GM19463 (cell line): ENCODE measurements around the gene MORC2.

Experiments
- ATAC-seq: cut with Tn5 transposase; IDR thresholded peaks from one replicate; pipeline ENCODE4 v1.9.1; 2021; ENCODE audit warnings: mild to moderate bottlenecking, moderate library complexity; ENCODE audit not compliant: unreplicated experiment

MORC2 gene

DNA sequence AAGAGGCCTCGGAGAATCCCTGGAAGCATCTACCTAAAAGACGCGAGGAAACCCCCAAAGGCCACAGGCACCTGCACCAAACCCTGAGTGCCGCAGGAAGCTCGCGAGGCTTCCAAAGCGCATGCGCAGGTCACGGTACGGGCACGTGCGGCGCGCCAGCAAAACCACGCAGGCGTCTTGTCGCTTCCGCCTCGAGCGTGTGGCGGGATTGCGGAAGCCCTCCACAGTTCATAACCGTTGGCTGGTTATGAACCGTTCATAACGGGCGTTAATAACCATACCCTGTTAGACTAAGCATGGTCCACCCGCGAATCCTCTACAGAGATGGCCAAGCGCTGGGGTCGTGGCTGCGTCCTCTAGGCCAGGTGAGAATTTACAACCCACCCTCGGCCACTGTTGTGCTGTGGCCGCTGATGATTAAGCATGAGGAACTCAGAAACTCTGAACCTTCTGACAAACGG, 46.4 kb downstream of the MORC2 start:
- no peak for ATAC-seq

- no peak for ATAC-seq
These were observed 47.5 kb downstream of the MORC2 start for GRCh38 chr22:30921108-30921507.

DNA sequence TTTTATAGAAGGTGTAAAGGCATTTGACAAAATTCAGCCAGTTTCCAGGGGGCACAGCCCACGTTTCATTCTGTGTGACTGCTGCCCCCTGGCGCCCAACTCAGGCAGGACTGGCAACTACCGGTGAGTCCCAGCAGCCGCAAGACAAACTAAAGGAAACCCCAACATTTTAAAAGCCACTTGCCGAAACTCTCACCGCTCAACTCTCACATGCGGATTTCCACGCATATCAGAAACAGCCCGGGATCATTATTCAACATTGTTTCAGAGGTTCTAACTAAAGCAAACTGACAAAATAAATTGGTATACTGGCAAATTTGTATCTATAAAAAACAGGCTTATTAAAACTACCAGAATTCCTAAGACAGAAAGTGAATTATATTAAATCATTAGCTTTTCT, 48.2 kb downstream of the MORC2 start:
- ATAC-seq, result no peak

DNA sequence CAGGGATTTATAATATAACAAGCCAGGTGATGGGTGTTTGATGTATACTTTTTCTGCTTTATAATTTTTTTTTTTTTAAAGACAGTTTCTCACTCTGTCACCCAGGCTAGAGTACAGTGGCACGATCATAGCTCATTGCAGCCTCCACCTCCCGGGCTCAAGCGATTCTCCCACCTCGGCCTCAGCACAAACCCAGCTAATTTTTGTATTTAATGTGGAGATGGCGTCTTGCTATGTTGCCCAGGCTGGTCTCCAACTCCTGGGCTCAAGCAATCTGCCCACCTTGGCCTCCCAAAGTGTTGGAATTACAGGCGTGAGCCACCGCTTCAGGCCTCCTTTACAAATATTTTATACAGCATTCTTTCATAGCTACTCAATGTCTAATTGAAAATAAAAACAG, 48.6 kb downstream of the MORC2 start:
- no peak for ATAC-seq

DNA sequence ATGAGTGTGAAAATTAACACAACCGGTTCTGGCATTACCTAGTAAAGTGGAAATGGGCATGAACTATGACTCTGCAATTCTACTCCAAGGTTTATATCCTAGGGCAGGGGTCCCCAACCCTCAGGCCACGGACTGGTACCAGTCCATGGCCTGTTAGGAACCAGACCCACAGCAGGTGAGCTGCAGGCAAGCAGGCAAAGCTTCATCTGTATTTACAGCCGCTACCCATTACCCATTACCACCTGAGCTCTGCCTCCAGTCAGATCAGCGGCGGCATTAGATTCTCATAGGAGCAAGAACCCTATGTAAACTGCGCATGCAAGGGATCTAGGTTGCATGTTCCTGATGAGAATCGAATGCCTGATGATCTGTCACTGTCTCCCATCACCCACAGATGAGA, 49.8 kb downstream of the MORC2 start:
- ATAC-seq, result no peak

- no peak for ATAC-seq
These were observed 58.2 kb downstream of the MORC2 start for GRCh38 chr22:30910358-30910757.

DNA sequence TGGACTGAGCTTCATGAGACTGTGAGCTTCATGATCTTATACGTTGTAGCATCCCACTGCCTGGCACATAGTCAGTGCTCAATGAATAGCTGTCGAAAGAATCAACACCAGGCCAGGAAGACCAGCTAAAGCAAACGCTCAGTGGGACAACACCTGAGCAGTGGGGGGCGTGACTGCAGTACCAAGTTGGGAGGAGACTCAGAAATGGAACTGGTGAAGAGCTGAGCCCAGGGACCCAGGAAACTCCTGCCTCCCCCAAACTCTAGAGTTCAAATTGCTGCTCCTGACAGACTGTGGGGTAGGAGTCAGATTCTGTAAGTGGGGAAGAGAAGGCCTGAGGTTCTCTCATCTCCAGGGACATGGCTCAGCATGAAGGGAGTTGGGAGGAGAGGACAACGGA, 59.3 kb downstream of the MORC2 start:
- no peak for ATAC-seq

GRCh38 chr22:30908051-30908461, 60.5 kb downstream of the MORC2 start:
- ATAC-seq, result no peak

- ATAC-seq, result no peak
These were observed 61.6 kb downstream of the MORC2 start for GRCh38 chr22:30906946-30907345.

GRCh38 chr22:30906411-30906810, 62.2 kb downstream of the MORC2 start:
- ATAC-seq, result no peak

DNA sequence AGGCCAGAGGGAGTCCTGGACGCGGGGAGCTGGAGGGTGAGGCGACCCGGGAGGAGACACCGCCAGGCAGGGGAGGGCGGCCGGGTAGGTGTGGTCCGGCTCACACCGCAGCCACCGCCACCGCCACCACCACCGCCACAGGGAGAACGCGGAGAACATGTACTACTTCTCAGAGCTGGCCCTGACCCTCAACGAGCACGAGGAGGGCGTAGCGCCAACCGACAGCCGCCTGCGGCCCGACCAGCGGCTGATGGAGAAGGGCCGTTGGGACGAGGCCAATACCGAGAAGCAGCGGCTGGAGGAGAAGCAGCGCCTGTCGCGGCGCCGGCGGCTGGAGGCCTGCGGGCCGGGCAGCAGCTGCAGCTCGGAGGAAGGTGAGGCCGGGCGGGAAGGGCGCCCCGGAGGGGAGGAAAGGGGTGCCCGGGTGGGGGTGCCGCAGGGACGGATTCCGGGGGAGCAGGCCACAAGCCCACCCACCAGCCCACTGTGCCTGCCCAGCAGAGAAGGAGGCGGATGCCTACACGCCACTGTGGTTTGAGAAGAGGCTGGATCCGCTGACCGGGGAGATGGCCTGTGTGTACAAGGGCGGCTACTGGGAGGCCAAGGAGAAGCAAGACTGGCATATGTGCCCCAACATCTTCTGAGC, 62.8 kb downstream of the MORC2 start:
- no peak for ATAC-seq

GRCh38 chr22:30903876-30904460, 64.6 kb downstream of the MORC2 start:
- no peak for ATAC-seq

DNA sequence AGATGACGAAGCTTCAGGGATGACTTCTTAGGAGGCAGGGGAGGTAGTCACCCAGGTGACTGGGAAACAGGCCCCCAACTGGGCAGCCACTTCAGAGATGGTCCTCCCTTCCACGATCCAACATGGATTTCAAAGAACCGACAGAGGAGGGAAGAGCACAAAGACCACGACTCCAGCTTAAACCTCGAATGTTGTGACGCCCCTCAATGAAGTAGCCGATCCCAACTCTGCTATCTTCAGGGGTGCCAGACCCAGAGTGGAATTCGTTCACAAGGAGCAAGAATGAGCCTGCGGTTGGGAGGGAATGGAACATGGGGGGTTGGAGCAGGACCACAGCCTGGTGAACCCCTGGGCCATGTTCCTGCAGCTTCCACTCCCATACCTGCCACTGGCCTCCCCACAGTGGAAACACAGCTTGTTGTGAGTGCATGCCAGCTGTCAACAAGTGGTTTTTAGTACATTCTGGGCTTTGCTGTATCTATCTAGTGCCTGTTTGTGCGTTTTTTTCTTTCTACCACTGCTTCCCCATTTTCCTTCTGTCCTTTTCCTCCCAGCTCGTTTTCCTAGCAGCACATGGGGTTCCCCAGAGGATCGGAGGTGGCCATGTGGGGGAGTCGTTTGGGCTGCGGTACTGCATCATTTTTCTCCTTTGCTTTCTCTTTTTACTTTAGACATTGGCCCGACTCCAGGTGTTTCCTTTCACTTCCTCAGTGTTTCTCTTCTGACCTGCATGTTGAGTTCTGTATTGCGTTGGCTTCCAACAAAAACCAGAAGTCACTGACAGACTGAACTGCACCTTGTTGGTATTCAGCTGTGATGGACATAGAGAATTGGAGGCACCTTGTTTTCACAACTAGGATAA, 65.8 kb downstream of the MORC2 start:
- ATAC-seq, result no peak

GRCh38 chr22:30894371-30894740, 74.2 kb downstream of the MORC2 start:
- ATAC-seq, result no peak

DNA sequence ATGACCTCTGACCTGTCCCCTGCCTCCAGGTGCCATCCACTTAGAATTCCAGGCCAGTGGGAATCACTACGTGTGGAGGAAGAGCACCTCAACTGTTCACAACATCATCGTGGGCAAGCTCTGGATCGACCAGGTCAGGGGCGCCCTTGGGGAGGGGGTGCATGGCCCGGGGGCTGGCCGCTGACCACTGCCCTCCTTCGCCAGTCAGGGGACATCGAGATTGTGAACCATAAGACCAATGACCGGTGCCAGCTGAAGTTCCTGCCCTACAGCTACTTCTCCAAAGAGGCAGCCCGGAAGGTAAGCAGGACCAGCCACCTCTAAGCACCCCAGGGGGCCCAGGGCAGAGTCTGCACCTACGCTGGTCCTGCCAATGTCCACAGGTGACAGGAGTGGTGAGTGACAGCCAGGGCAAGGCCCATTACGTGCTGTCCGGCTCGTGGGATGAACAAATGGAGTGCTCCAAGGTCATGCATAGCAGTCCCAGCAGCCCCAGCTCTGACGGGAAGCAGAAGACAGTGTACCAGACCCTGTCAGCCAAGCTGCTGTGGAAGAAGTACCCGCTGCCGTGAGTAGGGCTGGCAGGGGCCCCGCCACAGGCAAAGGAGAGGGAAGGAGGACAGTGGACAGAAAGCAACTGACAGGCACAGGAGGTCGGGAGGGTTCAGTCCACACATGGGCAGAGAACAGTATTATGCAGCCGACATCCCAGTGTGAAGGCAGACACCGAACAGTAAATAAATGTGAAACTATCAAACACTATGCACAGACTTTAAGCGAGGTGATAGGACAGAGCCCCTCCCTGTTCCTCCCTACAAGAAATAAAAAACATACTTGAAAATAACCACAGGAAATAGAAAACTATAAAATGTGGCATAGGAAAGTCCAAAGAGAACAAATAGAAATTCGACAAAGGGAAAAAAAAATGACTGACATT, 74.9 kb downstream of the MORC2 start:
- no peak for ATAC-seq

DNA sequence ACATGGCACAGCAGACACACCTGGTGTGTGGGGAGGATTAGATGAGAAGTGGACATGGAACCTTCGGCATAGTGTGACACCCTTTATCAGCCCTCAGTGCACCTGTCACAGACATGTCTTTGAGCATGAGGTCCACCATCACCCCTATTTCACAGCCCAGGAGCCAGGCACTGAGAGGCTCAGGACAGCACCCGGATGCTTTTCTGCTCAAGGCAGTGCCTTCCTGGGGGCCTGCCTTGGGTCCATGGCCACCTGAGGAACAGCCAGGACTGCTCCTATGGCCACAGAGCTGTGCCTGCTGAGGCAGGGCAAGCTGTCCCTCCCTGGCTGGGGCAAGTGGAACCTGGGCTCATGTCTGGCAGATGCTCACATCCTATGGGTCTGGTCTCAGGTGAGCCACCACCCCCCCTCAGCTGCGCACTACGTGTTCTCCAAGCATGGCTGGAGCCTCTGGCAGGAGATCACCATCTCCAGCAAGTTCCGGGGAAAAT, 75.8 kb downstream of the MORC2 start:
- ATAC-seq, result no peak

- ATAC-seq, result no peak
These were observed 76.3 kb downstream of the MORC2 start for GRCh38 chr22:30892286-30892685.

- no peak for ATAC-seq
These were observed 76.8 kb downstream of the MORC2 start for GRCh38 chr22:30891781-30892180.

- no peak for ATAC-seq
These were observed 77.2 kb downstream of the MORC2 start for GRCh38 chr22:30891443-30891755.

GRCh38 chr22:30890686-30891442, 77.7 kb downstream of the MORC2 start:
- ATAC-seq, result no peak
